Measurements from ENCODE around the gene CDH23.

The CDH23 gene

DNA sequence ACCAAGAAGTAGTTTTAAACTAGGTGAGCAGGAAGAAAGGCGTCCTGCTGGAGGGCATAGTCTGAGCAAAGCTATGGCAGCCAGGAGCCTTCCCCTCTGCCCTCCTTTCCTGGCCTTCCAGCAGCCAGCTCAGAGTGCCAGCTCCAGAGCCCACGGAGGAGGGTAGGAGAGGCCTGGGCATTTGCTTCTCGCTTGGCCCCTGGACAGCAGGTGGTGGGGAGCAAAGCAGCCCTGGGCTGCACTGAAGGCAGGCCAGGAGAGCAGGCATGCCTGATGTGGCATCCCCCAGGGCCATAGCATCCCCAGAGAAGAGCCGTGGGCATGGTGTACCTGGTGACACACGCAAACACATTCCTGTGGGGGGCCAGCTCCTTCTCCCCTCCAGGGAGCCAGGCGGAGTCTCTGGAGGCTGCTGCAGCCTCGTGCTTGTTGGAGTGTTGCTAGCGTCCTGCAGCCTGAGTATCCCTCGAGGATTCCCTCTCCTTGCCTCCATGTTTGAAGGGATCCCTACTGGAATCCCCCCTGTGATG lies 43.9 kb downstream of the CDH23 start:
- no peak for DNase-seq (ENCODE audit: low read depth)

DNA sequence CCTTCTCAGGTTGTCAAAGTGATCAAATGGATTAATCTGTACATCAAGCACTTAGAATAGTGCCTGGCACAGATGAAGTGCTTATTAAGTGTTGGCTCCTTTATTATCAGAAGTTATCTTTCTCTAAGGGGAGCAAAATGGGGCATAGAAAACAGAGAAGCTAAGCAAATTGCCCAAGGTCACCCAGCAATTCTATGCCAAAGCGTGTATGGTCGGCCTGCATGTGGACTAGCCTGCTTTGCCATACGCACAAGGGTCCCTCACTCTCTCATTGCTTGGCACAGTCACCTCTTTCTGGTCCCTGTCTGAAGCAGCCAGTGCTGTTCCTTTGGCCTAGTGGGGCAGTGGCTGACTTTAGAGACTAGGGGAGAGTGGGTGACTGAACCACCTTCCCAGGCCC lies 45.3 kb downstream of the CDH23 start:
- no peak for DNase-seq (ENCODE audit: low read depth)

DNA sequence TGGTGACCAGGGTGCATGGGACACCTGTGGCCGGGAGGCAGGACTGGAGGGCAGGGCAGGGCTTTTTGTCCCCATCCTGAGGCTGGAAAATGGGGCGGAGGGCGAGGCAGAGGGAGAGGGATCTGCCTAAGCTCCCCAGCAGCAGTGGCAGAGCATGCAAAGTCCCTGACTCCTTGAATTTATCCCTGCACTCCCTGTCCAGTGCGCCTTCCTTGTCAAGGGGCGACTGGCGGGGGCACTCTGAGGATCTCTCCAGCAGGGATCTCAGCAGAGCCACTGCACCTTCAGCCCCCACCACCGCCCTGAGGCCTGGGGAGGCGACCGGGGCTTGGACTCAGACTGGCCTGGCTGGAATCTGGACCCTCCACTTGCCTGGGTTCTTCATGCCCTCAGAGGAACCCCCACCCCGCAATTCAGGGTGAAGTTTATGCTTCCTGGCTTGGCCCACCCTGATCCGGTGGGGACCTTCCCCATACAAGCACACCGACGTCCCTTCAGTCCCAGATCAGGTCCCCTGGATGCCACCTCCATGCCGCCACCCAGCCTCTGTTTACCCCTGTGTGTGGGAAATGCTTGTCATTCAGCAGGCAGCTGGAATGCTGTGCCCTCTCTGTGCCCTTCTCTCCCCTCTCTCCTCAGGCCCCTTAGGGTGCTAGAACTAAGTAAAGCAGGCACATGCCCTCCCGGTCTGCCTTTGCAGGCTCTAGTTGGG lies 46.3 kb downstream of the CDH23 start:
- no peak for DNase-seq (ENCODE audit: low read depth)

DNA sequence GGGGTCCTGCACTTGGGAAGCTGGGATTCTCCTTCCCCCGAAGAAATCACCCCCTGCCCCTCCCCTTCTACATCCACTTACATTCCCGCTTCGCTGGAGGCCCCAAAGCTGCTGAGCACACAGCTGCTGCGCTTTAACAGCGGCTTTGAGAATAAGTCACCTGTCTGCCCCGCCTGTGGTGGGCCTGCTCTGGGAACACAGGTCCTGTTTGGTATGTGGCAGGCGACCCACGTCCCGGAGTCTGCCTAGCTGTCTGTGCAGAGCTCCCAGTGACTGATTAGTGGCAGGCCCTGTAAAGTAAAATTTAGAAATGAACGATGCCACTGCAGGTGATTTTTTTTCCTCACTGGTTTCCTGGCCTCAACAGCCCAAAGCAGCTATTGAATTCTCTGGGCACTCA lies 47.0 kb downstream of the CDH23 start:
- DNase-seq (ENCODE audit: low read depth), result no peak

DNA sequence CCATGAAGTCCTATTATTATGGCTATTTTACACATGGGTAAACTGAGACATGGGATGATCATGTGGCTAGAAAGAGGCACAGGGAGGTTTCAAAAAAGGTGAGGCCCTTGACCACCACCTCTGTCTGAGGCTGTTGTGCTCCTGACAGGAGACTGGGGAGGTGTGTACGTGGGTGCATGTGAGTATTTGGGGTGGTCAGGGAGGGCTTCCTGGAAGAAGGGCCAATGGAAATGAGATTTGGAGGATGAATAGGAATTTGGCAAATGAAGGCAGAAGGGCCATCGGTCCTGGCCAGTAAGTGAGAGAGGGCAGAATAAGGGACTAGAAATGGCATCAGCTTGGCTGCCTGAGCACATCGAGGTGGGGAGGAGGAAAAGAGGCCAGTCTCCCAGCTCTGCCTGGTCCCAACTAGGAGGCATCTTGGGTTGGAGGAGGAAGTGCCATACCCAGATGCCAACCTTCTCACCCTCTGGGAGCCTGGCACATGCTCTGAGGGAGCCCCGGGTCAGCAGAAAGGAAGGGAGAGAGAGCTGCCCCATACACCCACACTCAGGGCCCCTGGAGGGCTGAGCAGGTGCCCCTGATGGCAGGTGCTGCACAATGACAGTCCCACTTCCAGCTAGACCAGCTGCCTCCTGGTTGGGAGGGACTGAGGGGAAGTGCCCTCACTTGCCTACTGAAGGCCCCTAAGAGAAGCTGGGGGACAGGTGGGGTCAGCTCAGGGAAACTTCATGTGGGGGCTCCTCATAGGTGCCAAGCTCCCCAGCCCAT lies 47.7 kb downstream of the CDH23 start:
- DNase-seq (ENCODE audit: low read depth), result no peak

DNA sequence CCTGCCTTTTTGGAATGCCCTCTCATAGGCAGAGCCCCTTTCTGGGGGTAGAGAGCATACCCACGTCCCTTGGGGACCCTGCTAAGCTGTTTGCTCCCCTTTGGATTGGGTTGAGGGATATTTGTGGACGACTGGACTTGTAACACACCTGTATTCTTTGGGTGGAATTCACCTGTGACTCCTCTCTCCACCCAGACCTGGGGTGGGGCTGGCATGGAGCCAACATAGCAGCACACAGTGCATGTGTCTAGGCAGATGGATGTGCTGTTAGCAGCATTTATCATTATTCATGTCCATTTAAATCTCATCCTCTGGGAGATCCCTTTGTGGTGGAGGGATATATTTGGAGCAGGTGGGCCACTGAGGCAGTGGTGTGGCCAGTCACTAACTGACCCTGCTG lies 51.0 kb downstream of the CDH23 start:
- no peak for DNase-seq (ENCODE audit: low read depth)

DNA sequence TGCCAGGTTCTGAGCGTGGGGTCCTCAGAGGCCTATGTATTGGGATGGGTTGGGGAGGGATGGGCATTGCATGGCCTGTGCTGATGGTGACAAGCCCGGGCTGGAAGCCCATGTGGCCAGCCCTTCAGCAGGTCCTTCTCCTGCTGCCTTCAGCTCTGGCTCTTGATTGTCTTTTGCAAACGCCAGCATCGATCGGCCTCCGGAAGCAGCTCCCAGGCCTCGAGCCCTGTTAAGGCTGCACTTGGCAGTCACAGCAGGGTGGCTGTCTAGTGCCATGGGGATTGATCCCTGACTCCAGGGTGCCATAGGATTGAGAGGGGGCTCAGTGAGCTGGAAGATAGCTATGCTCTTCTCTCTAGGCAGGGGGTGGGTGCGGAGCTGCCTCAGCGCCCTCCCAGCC lies 51.4 kb downstream of the CDH23 start:
- DNase-seq (ENCODE audit: low read depth), result no peak

DNA sequence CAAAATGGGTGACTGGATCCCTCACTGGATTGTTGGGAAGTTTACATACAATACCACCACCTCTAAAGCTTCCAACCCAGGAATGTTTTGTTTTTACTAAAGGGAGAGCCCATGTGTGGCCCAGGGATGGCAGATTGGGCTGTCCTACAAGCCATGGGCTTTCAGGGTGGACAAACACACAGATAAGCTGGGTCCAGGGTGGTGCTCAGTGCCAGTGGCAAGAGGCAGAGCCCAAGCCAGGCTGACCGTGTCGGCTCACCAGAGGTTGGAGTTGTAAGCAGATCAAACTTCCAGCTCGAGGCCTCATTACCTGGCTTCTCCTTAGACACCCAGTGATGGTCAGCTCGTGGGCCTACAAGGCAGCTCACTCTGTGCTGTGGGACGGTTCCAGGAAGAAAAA lies 52.3 kb downstream of the CDH23 start:
- no peak for DNase-seq (ENCODE audit: low read depth)

DNA sequence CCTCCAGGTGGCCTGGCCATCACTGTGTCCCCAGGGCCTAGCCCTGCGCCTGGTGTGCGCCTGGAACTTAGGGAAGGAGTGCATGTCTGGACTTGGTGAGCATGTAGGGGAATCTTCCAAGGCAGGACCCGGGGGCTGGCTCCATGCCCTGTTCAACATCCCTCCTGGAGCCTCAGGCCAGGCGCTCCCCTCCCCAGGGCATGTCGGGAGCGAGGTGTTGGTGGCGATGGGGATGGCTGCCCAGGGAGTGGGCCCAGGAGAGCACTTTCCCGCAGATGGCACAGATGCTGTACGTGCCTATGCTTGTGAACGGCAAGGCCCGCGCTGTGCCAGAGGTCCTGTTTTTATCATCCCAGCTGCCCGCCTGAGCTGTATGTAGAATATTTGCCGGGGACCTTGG lies 55.0 kb downstream of the CDH23 start:
- no peak for DNase-seq (ENCODE audit: low read depth)

DNA sequence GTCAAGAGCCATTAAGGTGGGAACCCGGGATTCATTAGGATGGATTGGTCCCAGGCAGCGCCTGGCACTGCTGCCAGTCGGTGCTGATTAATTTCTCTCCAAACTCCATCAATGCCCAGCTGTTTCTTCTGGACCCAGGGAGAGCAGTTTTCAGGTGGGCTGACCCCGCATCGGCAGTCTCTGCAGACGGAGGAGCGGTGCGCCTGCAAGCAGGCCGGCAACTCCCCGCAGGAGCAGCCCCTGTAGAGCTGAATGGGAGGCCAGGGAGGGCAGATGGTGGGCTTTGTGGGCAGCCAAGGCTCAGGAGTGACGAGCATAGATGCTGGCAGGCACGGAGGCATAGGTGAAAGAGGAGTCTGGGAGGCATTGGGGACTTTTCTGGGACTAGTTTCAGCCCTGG lies 56.5 kb downstream of the CDH23 start:
- no peak for DNase-seq (ENCODE audit: low read depth)

DNA sequence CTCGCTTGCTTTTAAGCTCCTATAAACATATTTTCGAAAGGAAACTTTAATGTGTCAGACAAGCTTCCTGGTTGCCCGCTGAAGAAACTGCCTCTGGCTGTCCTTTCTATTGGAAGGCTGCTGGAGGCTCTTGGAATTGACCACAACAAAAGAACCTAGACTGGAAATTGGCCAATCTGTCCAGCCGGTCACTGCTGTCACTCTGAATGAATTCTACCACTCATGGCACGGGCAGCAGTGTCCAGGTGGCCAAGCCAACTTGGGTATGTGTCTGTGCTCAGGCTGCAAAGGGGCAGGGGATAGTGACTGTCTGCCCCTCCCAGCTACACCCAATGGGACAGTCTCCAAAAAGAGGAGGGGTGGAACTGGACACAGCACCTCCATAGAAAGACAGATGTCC lies 57.6 kb downstream of the CDH23 start:
- no peak for DNase-seq (ENCODE audit: low read depth)

DNA sequence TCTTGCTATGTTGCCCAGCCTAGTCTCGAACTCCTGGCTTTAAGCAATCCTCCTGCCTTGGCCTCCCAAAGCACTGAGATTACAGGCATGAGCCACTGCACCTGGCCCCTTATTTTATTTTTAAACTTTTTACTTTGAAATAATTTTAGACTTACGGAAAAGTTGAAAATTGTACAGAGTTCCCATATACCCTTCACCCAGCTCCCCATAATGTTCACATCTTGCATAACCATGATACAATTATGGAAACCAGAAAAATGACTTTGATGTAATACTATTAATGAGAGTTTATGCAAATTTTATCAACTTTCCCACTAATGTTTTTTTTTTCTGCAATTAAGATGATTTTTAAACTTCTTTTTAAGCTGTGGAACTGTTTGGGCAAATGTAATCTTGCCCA lies 58.3 kb downstream of the CDH23 start:
- DNase-seq (ENCODE audit: low read depth), result no peak

DNA sequence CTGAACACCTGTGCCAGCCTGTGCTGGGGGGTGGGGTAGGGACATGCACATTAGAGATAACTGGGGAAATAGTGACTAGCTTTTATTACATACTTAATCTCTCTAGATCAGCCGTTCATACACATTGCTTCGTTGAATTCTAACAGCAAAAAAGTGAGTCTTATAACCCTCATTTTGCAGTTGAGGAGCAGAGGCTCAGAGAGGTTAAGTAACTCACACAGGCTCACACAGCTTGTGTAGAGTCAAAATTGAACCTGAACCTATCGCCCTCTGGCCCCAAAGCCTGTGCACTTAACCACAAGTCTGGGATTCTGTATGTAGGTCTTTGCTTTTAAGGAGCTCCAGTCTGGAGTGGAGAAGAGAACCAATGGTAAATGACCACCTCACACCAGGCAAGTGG lies 59.9 kb downstream of the CDH23 start:
- DNase-seq (ENCODE audit: low read depth), result no peak

DNA sequence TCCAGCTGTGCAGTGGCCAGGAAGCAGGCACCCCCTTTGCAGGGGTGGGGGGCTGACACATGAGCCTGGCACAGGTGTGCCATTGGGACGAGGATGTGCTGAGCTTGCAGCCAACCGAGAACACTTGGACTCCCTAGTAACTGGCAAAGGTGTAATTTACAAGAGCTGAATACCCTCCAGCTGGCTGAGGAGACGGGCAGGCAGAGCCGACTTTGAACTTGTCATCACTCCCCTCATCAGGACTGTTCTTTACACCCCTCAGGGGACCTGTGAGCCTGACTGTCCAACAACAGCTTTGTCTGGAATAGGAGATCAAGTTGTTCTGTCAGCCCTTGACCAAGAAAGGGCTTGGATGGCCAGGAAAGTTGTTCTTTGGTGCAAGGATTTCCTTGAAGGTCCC lies 61.2 kb downstream of the CDH23 start:
- no peak for DNase-seq (ENCODE audit: low read depth)

DNA sequence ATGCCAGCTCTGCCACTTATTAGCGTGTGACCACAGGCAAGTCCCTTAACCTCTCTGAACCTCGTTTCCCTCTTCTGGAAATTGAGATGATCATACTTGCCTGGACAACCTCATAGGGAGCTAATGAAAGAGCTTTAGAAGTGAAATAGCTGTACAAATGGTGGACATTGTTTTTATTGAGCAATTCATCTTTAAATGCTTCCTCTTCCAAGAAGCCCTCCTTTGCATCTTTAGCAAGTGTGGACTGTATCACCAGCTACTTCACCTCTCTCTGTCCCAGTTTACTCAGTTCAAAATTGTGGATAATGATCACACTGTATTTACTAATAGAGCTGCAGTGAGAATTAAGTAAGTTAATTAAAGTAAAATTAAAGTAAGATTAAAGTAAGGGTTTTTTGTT lies 61.7 kb downstream of the CDH23 start:
- no peak for DNase-seq (ENCODE audit: low read depth)

DNA sequence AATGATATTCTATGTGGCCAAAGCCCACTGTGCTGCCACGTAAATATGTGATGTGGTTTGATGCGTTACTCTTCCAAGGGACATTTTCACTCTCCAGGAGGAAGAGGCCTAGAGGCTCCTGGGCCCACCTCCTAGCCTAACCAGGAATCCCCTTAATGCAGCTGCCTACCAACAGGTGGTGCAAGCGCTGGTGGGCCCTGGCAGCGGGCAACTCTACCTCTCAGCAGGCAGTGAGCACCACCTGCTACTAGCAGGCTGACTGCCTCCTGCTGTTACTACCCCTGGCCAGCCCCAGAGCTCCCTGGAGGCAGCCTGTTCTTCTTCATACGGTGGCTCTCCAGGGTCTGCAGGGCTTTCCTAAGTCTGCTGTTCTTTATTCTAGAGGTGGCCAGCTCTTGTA lies 62.8 kb downstream of the CDH23 start:
- no peak for DNase-seq (ENCODE audit: low read depth)

DNA sequence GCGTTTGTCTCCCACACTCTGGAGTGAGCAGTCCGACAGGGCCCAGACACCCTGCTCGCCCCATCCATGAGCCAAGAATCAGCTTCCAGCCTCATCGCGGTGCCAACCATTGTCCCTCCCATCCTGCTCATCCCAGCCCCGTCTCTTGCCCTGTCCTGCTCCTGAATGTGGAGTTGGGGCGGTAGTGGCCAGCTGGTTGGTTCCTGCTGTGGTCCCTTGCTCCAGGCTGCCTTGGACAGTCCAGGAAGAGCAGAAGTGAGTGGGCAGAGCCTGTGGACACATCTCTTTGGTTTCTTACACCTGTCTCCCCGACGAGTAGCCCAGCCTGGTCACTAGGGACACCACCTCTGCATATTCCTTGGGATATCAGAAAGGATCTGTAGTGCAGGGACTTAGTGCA lies 63.9 kb downstream of the CDH23 start:
- DNase-seq (ENCODE audit: low read depth), result no peak

DNA sequence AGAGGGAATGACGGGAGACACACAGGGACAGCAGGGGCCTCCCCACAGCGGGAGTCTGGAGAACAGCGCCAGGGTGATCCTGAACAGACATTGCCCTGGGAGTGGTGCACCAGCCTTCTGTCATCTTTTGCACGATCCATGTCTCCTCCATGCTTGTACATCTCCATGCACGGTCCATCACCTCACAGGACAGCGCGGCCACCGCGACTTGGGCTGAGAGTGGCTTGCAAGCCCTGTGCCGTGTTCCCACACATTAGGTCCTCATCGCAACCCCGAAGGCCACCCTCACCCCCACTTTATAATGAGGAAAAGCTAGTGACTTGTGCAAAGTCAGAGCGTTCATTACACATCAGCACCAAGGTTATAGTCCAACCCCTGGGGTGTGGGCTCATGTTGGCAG lies 64.7 kb downstream of the CDH23 start:
- no peak for DNase-seq (ENCODE audit: low read depth)

DNA sequence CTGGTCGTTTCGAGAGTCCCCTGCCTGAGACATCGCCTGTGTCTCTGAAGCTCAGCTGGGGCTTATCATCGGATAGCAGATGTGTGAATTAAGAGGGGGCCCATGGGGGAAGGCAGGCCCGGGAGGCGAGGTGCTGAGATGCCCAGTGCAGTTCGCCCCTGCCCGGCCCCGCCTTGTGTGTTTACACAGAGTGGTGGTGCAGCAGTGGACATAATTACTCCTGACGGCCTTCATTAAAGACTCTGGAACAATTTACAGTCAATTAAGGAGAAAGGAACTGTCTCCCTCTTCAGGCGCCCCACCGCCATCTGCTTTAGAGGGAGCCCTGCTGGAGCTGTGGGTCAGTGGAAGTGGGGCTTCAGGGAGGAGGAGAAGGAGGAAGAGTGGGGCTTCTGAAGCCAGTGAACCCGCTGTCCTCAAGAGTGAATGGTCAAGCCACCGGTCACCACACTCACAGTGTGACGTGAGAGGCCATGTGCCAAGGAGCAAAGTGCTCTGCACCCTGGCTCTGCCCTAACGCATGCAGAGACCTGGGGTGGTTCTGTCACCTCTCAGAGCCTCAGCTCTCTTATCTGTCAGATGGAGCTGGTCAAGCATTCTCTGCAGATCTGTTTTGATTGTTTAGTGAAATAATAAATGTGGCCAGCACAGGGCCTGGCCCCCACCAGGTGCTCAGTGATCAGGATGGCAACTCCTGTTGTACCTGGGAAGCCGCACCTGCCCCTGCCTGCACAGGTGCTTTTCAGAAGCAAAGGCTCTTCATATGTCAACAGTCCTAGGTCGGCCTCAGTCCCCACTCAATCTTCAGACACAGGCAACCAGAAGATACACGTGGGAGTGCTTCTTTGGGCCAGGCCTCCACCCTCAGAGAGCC lies 65.6 kb downstream of the CDH23 start:
- DNase-seq (ENCODE audit: low read depth), result no peak

DNA sequence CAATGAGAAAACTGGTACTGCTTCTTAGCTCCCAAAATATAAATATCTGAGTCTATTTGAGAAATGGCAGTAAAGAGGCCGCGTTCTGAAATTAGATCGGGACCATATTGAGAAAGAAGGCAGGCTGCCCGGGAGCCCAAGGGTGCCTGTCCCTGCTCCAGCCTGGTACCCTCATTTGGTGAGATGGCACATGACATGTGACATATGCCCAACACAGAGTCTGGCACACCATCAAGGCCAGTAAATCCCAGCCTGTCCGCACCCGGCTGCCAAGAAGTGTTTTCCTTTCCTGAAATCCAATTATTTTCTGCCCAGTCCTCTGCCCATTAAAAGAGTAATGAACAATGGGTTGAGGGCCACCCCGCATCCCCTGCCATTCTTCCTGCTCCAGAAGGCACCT lies 66.4 kb downstream of the CDH23 start:
- DNase-seq (ENCODE audit: low read depth), result no peak

DNA sequence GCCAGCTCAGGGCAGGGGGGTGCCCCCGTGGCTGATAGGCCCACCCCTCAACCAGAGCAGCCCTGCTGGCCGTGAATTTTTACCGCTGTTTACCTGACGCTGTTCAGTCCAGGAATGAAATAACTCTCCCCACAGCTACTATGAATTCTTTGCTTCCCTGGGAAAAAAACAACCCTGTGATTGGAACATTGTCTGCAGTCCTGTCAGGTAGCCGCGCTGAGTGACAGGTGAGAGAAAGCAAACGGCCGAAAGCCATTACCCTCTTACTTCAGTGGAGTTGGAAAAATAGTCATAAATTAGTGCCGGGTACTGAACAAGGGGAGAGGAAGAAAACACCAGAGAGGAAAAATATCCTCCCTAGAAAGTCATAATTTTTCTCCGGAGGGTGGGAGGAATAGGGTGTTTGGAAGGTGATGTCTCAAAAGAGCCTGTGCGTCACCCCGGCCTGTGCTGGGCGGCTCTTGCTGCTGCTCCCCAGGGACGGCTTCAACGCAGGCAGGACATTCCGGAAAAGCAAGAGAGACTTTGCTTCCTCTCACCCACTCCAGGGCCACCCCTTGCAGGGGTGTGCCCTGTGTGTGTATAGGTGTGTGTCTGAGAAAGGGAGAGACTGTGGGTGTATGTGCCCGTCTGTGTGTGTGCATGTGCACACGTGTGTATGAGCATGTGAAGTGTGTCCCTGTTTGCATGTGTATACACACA lies 69.0 kb downstream of the CDH23 start:
- no peak for DNase-seq (ENCODE audit: low read depth)

DNA sequence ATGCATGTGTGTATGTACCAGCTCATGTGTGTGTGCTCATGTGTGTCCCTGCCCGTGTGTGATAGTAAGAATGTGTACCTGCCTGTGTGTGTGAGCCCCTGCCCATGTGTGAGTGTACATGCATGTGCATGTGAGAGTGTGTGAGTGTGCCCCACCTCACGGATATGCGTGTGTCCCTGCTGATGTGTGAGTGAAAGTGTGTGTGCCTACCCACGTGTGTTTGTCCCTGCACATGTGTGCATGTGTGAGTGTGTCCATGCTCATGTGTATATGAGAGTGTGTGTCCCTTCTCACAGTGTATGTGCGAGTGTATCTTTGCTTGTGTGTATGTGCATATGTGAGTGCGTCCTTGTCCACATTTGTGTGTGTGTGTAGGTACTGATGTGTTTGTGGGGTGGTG lies 69.6 kb downstream of the CDH23 start:
- DNase-seq (ENCODE audit: low read depth), result no peak

All from stimulated activated CD8-positive, alpha-beta memory T cell treated with anti-CD3 and anti-CD28 coated beads, Interleukin-4, amount 100 ng/mL, for 24 hours (primary cell).